ENCODE data around the gene FOXQ1.

The FOXQ1 gene

GRCh38 chr6:1291381-1291780 is 20.5 kb upstream of the FOXQ1 start:
- H3K4me3 ChIP-seq (replicated peaks; ENCODE audit: low read depth, low read length) = no peak overlapping the region
- DNase-seq (ENCODE audit: low read depth) = no peak
- no peak for TF ChIP-seq CTCF (IDR thresholded peaks at IDR 0.05; ENCODE audit: low read length, missing control alignments)

GRCh38 chr6:1295420-1295819 is 16.5 kb upstream of the FOXQ1 start:
- no peak overlapping the region for H3K4me3 ChIP-seq (replicated peaks; ENCODE audit: low read depth, low read length)
- TF ChIP-seq CTCF (IDR thresholded peaks at IDR 0.05; ENCODE audit: low read length, missing control alignments) = no peak
- DNase-seq (ENCODE audit: low read depth) = no peak

- no peak for TF ChIP-seq CTCF (IDR thresholded peaks at IDR 0.05; ENCODE audit: low read length, missing control alignments)
- no peak overlapping the region for H3K4me3 ChIP-seq (replicated peaks; ENCODE audit: low read depth, low read length)
- DNase-seq (ENCODE audit: low read depth) = no peak
Observed at GRCh38 chr6:1296079-1296478, 15.8 kb upstream of the FOXQ1 start.

GRCh38 chr6:1296542-1296941 is 15.4 kb upstream of the FOXQ1 start:
- no peak for DNase-seq (ENCODE audit: low read depth)
- no peak overlapping the region for H3K4me3 ChIP-seq (replicated peaks; ENCODE audit: low read depth, low read length)
- TF ChIP-seq CTCF (IDR thresholded peaks at IDR 0.05; ENCODE audit: low read length, missing control alignments) = no peak

- H3K4me3 ChIP-seq (replicated peaks; ENCODE audit: low read depth, low read length) = no peak overlapping the region
- DNase-seq (ENCODE audit: low read depth) = no peak
- no peak for TF ChIP-seq CTCF (IDR thresholded peaks at IDR 0.05; ENCODE audit: low read length, missing control alignments)
Observed at GRCh38 chr6:1297746-1298145, 14.2 kb upstream of the FOXQ1 start.

- DNase-seq (ENCODE audit: low read depth) = no peak
- H3K4me3 ChIP-seq (replicated peaks; ENCODE audit: low read depth, low read length) = no peak overlapping the region
- no peak for TF ChIP-seq CTCF (IDR thresholded peaks at IDR 0.05; ENCODE audit: low read length, missing control alignments)
Observed at GRCh38 chr6:1298768-1299167, 13.1 kb upstream of the FOXQ1 start.

GRCh38 chr6:1306133-1306532 is 5.8 kb upstream of the FOXQ1 start:
- no peak for DNase-seq (ENCODE audit: low read depth)
- no peak for TF ChIP-seq CTCF (IDR thresholded peaks at IDR 0.05; ENCODE audit: low read length, missing control alignments)

More at GRCh38 chr6:1306133-1306532, 5.8 kb upstream of the FOXQ1 start:
- H3K4me3 ChIP-seq (replicated peaks; ENCODE audit: low read depth, low read length) = no peak overlapping the region

Measured in fibroblast of pulmonary artery (primary cell).